Stimulated activated CD8-positive, alpha-beta memory T cell treated with anti-CD3 and anti-CD28 coated beads, Interleukin-7, amount 100 ng/mL, for 24 hours (primary cell): ENCODE data around the gene TRIO.

ENCODE experiments used
- DNase-seq: peaks from one replicate; pipeline ENCODE4 v3.0.0-alpha.2; 2020; ENCODE audit warnings: low read depth

TRIO gene

DNA sequence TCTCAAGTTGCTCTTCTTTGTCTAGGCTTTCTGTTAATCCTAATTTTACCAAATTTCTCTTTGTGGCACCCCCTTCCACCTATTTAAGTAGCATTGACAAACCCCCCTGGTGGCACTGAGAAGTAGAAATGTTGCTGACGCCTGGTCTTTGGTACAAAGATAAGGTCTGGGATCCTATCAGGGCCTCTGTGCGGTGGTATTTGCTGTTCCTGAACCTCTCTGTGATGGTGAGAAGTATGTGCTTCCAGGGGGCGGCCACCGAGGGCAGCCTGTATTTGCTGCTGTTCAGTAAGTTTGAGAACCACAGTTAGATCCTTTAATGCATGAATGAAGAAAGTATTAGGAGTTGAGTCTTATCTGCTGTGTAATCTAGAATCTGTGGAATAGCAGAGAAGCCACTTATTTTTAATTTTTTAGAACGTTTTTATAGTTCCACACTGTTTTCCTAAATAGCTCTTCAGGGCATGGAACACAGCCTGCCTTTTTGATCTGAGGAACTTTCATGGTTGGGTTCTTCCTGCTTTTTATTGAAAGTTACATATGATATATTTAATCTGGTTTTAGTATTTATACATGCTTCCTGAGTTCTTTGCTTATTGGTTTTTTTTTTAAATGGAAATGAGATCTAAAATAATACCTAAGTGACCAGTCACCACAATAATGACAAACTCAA lies 124.2 kb downstream of the TRIO start:
- DNase-seq: no peak

DNA sequence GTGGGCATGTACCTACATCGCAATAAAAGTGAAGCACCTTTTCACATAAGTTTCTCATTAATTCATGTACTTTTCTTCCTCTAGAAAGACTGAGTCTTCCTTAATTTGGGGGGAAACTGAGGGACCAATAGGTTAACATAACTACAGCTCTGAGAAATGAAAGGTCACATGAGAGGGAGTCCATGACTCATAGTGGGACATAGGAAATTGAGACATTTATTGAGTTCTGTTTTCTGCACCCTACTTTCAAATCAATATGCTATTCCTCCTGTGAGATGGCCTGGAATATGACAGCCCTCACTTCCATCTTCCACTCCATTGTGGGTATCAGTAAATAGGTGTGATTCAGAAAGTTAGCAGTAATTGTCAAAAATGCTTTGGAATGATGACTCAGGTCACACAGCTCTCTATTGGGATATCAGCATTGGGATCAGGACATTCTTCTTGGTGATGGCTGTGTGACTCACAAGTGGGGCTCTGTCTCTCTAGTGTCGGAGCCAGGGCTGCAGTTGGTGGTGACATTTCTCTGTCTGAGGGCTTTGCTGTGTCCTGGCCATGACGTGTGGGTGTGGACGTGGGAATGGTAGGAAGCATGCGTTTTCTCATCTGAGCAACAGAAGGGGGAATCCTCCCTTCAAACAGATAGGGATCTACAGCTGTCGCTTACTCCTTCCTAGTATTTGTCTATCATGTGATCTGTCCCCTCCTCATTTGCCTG lies 125.0 kb downstream of the TRIO start:
- DNase-seq: no peak

- DNase-seq: no peak
Observed at GRCh38 chr5:14268738-14269137, 125.6 kb downstream of the TRIO start.

GRCh38 chr5:14269395-14269794 lies 126.3 kb downstream of the TRIO start:
- DNase-seq: no peak

- no peak for DNase-seq
Observed at GRCh38 chr5:14270209-14270702, 127.1 kb downstream of the TRIO start.

- no peak for DNase-seq
Observed at GRCh38 chr5:14272548-14273205, 129.5 kb downstream of the TRIO start.

GRCh38 chr5:14273207-14273767 lies 130.1 kb downstream of the TRIO start:
- DNase-seq: no peak

GRCh38 chr5:14276380-14276779 lies 133.2 kb downstream of the TRIO start:
- no peak for DNase-seq

DNA sequence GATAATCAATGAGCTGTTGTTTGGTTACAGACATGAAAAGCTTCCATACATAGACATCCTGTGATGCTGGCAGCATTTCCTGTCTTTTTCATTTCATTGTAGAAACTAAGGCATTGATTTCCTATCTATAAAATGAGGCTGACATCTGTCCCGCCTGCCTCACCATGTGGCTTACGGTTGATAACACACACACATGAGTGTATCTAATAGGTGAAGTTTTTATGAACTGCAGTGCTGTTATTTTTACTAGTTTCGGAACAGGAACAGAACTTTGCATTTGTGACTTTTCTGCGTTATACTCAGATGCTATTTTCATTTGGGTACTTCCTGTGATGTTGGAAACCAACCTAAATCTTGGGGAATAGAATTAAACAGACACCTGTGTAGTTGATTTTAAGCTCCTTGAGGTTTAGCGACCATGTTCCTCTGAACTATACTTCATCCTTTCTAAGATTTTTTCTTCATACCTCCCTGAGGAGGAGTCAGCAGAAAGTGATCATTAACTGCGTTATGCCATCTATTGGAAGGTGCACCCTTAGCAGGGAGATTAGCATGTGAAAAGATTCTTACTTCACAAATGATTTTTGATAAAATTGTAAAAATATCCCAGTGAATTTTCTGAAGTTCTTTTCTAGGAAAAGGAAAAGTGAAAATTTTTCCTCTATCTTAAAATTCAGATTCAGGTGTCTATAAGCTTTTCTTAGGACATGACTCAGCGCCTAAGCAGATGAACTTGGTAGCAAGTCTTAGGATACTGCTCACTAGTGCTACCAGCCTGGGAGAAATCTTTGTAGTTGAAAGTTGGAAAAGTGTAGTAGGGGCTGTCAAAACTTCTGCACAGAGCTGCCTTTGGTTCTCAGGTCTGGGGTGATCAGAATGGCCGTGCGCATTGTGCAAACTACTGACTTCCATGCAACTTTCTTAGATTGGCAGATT lies 134.5 kb downstream of the TRIO start:
- DNase-seq: no peak

DNA sequence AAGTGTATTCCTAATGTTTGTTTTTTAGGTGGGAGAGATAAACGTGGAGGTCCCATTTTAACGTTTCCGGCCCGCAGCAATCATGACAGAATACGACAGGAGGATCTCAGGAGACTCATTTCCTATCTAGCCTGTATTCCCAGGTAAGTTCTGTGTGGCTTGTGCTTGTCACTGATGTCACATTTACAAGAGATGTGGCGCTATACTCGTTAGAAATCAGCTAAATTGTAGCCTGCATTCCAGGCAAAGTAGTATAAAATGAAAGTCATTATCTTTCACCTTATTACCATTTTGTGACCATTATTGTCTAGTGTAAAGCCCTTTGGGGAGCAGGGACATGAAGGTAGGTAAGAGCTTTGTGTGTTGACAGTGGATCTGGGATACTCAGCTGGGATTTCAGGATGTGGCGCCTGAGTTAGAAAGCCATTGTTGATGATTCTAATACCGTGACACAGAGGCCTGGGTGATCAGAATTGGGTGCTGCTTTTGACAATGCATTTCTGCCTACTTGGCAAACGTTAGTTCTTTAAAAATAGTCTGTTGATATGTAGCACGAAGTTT lies 137.2 kb downstream of the TRIO start:
- DNase-seq: no peak

- DNase-seq: no peak
Observed at GRCh38 chr5:14281746-14282181, 138.6 kb downstream of the TRIO start.

- DNase-seq: no peak
Observed at GRCh38 chr5:14283139-14283538, 140.0 kb downstream of the TRIO start.

DNA sequence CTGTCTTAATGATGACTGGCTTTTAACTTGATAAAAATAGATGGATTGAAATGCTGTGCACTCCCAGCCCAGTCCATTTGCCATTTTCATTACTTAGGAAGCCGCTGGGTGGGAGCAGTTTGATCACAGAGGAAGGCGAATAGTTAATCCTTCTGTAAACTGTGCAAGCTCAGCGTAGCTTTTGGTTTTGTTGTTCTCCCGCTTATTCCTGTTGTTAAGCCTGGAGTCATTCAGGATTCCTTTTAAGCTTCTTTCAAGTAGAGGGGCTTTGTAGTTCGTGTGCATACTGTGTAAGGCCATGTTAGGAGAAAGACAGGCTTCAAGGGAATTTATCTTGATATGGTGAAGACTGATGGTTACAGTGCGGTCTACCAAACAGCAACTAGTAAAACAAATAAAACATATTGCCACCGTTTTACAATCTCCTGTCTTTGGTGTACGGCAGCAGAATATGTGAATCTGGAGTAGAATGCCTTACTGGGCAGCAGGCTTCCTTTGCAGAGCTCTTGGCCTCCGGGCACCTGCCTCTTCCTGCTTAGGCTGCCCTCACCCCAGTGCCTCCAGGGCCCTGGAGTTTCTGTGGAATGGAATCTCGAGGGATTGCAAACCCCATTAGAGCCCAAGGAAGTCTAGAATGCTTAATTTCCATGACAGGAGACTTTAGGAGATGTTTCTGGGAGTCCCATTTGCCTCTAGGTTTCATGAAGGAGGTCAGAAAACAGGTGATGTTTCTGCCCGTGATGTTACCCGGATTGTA lies 141.4 kb downstream of the TRIO start:
- DNase-seq: no peak

DNA sequence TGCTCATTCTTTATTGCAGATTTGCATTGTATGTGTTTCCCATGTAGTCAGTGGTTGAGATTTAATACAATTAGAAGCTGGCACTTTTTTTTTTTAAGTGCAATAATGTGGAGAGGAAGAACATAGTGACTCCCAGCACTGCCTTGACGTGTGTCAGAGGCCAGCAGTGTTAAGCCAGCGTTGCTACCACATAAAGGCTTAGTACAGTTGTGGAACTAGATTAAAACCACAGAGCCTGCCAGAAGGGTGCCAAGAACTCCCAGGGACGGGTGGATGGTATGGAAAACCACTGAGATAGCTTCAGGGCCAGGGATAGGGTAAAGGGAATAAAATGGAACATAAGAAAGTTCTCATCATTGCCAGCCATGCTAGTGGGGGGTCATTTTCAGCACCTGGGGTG lies 142.9 kb downstream of the TRIO start:
- DNase-seq: no peak

GRCh38 chr5:14286574-14287421 lies 143.7 kb downstream of the TRIO start:
- no peak for DNase-seq

DNA sequence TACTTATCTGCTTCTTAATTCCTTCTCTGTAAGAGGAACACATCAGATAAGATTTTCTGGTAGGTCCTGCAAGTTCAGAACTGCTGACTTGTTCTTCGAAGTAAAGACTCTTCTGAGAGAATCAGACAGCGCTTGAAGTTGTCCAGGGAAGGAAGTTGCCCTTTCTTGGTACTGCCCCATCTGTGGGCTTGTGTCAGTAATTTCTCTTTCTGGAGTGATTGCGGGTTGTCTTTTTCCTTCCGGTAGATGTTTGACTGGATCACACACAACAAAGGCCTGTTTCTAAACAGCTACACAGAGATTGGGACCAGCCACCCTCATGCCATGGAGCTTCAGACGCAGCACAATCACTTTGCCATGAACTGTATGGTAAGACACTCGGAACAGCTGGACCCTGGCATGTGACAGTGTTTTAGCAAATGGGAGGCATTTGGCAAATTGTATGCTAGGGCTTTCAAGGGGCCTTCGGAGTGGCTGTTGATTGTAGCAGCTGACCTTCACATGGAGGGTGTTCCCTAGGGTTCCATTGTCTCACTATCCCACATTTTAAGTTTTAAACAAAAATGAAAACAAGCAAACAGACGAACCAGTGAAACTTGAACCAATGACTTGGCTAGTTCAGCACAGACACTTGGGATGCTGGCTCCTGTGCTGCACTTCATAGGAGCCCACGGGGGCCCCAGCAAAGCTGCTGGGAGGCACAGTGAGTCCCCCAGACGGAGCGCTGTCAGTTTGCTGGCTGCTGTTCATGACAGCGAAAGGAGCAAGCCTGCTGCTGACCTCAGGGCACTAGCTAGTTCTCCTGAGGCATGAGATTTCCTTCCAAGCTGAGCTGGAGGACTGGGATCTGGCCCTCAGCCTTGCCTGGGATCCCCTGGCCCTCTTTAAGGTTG lies 149.9 kb downstream of the TRIO start:
- no peak for DNase-seq

- DNase-seq: no peak
Observed at GRCh38 chr5:14295610-14296009, 152.5 kb downstream of the TRIO start.

DNA sequence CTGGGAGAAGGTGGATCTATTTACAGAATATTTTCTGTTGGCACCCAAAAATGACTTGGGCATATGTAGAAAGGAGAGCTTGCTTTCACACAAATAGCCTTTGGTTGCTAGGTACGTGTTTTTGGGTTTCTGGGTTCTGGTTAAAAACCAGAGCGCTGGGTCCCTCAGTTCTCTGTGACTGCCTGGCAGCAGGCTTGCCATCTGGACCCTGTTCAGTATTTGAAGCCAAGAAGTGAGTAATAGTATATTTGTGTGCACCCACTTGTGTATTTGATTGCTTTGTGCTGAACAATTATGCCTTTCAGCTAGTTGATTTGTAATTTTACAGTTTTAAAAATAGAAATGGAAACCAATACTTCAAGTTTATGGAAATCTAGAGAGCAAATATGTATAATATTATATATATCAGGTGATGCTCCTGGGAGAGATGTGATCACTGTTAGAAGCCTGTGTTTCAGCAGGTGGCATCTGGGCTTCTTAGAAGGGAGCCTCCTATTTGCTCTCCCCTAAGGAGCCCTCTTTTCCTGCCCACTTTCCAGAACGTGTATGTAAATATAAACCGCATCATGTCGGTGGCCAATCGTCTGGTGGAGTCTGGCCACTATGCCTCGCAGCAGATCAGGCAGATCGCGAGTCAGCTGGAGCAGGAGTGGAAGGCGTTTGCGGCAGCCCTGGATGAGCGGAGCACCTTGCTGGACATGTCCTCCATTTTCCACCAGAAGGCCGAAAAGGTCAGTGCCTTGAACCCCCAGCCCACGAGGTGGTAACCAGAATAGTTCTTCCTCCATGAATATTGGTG lies 153.6 kb downstream of the TRIO start:
- DNase-seq: no peak
